Nephron (organoid): ENCODE results near the gene CEP72.

Experiments
- H3K27ac Mint-ChIP-seq, 3 experiments: 2 replicates each; pipeline ENCODE4 v1.8.0; 2020; ENCODE audit warnings: mixed read lengths in 3 of 3, mild to moderate bottlenecking in 2 of 3, moderate library complexity in 1 of 3
- H3K27me3 Mint-ChIP-seq: 2 replicates; pipeline ENCODE4 v1.8.0; 2021; ENCODE audit warnings: low read depth, mild to moderate bottlenecking, moderate library complexity, mixed read lengths
- H3K36me3 Mint-ChIP-seq: 2 replicates; pipeline ENCODE4 v1.8.0; 2020; ENCODE audit warnings: low read depth, mixed read lengths
- H3K4me1 Mint-ChIP-seq: 2 replicates; pipeline ENCODE4 v1.8.0; 2020; ENCODE audit warnings: mixed read lengths
- H3K4me3 Mint-ChIP-seq, 3 experiments: 2 replicates each; pipeline ENCODE4 v1.8.0; 2020; ENCODE audit warnings: mild to moderate bottlenecking in 3 of 3, mixed read lengths in 3 of 3, moderate library complexity in 2 of 3
- H3K9me3 Mint-ChIP-seq: 2 replicates; pipeline ENCODE4 v1.8.0; 2020; ENCODE audit warnings: mixed read lengths
- CTCF ChIP-seq, 3 experiments: fragments of 200-600 bp; sonication (generic); IDR thresholded peaks; one replicate each; pipeline ENCODE4 v1.5.0; 2021; ENCODE audit warnings: antibody characterized with exemption in 3 of 3; ENCODE audit not compliant: unreplicated experiment in 3 of 3

The CEP72 gene

DNA sequence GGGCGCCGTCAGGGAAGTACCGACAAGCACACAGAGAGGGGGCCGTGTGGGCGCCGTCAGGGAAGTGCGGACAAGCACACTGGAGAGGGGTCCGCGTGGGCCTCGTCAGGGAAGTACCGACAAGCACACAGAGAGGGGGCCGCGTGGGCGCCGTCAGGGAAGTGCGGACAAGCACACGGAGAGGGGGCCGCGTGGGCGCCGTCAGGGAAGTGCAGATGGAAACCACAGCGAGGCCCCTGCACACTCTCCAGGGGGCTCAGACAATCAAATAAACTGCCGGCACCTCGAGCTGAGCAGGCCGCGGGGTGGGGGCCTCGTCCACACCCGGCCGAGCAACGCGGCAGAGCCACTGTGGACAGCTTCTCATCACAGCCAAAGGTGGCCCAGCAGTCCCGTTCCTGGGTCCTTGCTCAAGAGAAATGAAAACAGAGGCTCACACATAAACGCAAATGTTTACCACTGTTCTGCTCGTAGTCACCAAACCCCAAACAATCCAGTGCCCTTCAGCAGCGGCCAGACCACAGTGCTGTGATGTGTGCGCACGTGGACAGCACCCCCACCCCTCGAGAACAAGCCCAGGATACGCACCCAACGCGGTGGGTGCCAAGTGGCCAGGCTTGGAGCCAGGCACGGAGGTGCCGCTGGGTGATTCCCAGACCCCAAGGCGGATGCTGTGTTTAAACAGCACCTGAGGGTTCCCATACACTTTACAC is 56.3 kb downstream of the CEP72 start:
- Mint-ChIP-seq H3K4me1 (peaks cover 8% of the 10 kb centered on the region), H3K27ac (no peak overlapping the region), H3K4me3 (no peak overlapping the region), H3K27me3 (peaks cover 7% of the 10 kb centered on the region), H3K9me3 (no peaks in the 10 kb centered on the region), H3K36me3 (peaks cover 16% of the 10 kb centered on the region)
- no peak for TF ChIP-seq CTCF (IDR thresholded peaks at IDR 0.05; ENCODE audit: unreplicated experiment in 3 of 3)

GRCh38 chr5:669111-669841 is 57.1 kb downstream of the CEP72 start:
- H3K9me3 Mint-ChIP-seq: no peaks in the 10 kb centered on the region
- no peak overlapping the region for H3K4me3 Mint-ChIP-seq
- peaks cover 8% of the 10 kb centered on the region for H3K4me1 Mint-ChIP-seq
- H3K27me3 Mint-ChIP-seq: peaks cover 7% of the 10 kb centered on the region
- no peak overlapping the region for H3K27ac Mint-ChIP-seq
- H3K36me3 Mint-ChIP-seq: peaks cover 12% of the 10 kb centered on the region
- TF ChIP-seq CTCF (IDR thresholded peaks at IDR 0.05; ENCODE audit: unreplicated experiment in 3 of 3): peak; percentile 44 to 57 (median 54)

DNA sequence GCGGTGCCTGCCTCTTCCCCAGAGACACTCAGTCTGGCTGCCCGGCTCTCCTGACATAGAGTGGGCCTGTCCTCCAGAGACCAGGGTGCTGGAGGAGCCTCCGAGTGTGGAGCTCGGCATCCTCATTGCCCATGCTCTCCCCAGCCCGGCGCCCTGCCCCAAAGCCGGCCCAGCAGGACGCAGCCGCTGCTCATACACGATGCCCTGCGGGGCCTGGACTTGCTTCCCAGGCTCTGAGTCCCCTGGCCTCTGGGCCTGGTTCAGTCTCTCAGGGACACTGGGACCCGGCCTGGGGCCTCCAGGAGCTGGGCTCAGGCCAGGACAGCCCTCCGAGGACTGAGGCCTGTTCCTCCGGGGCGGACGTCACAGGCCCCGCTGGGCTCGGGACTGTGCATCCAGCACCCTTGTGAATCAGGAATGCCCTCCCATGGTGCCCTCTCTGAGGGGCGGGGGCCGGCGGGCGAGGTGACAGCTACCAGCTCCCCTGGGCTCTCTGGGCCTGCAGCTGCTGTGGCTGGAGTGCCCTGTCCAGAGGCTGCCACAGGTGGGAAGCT is 57.8 kb downstream of the CEP72 start:
- no peak for TF ChIP-seq CTCF (IDR thresholded peaks at IDR 0.05; ENCODE audit: unreplicated experiment in 3 of 3)
- Mint-ChIP-seq H3K27me3 (peaks cover 7% of the 10 kb centered on the region), H3K36me3 (peaks cover 12% of the 10 kb centered on the region), H3K4me1 (peaks cover 8% of the 10 kb centered on the region), H3K27ac (no peak overlapping the region), H3K9me3 (no peaks in the 10 kb centered on the region), H3K4me3 (no peak overlapping the region)

- no peak for TF ChIP-seq CTCF (IDR thresholded peaks at IDR 0.05; ENCODE audit: unreplicated experiment in 3 of 3)
- peaks cover 8% of the 10 kb centered on the region for H3K4me1 Mint-ChIP-seq
These were observed 58.5 kb downstream of the CEP72 start for GRCh38 chr5:670396-671270.

GRCh38 chr5:671459-672328 is 59.6 kb downstream of the CEP72 start:
- H3K4me1 Mint-ChIP-seq: peaks cover 8% of the 10 kb centered on the region
- H3K27me3 Mint-ChIP-seq: peaks cover 14% of the 10 kb centered on the region
- peaks cover 11% of the 10 kb centered on the region for H3K36me3 Mint-ChIP-seq
- TF ChIP-seq CTCF (IDR thresholded peaks at IDR 0.05; ENCODE audit: unreplicated experiment in 3 of 3): peak; percentile 87 to 91 (median 91)
- H3K4me3 Mint-ChIP-seq: no peak overlapping the region
- no peak overlapping the region for H3K27ac Mint-ChIP-seq
- H3K9me3 Mint-ChIP-seq: no peaks in the 10 kb centered on the region

More at GRCh38 chr5:670396-671270, 58.5 kb downstream of the CEP72 start:
- no peaks in the 10 kb centered on the region for H3K9me3 Mint-ChIP-seq
- H3K4me3 Mint-ChIP-seq: no peak overlapping the region
- H3K36me3 Mint-ChIP-seq: peaks cover 12% of the 10 kb centered on the region
- H3K27me3 Mint-ChIP-seq: peaks cover 7% of the 10 kb centered on the region
- H3K27ac Mint-ChIP-seq: no peak overlapping the region
